Mesothelial cell of epicardium (in vitro differentiated cells): Measurements from ENCODE around the gene ANAPC16. TPM values are rescaled to one million over a fixed set of nuclear protein-coding genes. Genes with fewer than 3 reads are reported as not detected.

Experiments used
- DNase-seq, 2 experiments: peaks; one replicate each; pipeline ENCODE4 v3.0.0; 2021; ENCODE audit warnings: low spot score in 2 of 2; ENCODE audit not compliant: unreplicated experiment in 2 of 2
- H3K27ac Mint-ChIP-seq: 2 replicates; pipeline ENCODE4 v1.8.0; 2021; ENCODE audit warnings: mixed read lengths
- H3K27me3 Mint-ChIP-seq: 2 replicates; pipeline ENCODE4 v1.8.0; 2021; ENCODE audit warnings: low read depth, mixed read lengths
- H3K36me3 Mint-ChIP-seq: 2 replicates; pipeline ENCODE4 v1.8.0; 2021; ENCODE audit warnings: mixed read lengths
- H3K4me1 Mint-ChIP-seq: 2 replicates; pipeline ENCODE4 v1.8.0; 2021; ENCODE audit warnings: mixed read lengths
- H3K4me3 Mint-ChIP-seq: 2 replicates; pipeline ENCODE4 v1.8.0; 2021; ENCODE audit warnings: mild to moderate bottlenecking, moderate library complexity, mixed read lengths
- H3K9me3 Mint-ChIP-seq: 2 replicates; pipeline ENCODE4 v1.8.0; 2021; ENCODE audit warnings: mixed read lengths
- CTCF ChIP-seq: fragments of 200-600 bp; sonication (generic); IDR thresholded peaks from one replicate; pipeline ENCODE4 v1.5.0; 2021; ENCODE audit warnings: antibody characterized with exemption; ENCODE audit not compliant: unreplicated experiment
- total RNA-seq: library from RNA; stranded (reverse); gene quantifications from 3 replicates; pipeline ENCODE4 v1.2.1, GENCODE V29; 2021

Gene ANAPC16
- total RNA-seq, 1 donor from 2014 or later: 80.5 TPM

GRCh38 chr10:72270607-72271281 lies 54.9 kb downstream of the ANAPC16 start:
- peak overlapping the region; percentile 72 for H3K27ac Mint-ChIP-seq
- H3K9me3 Mint-ChIP-seq: no peaks in the 10 kb centered on the region
- peaks cover 8% of the 10 kb centered on the region for H3K36me3 Mint-ChIP-seq
- no peak for DNase-seq
- no peak for TF ChIP-seq CTCF
- H3K27me3 Mint-ChIP-seq: no peaks in the 10 kb centered on the region
- H3K4me3 Mint-ChIP-seq: no peak overlapping the region
- H3K4me1 Mint-ChIP-seq: peaks cover 39% of the 10 kb centered on the region

- Mint-ChIP-seq H3K4me3 (peak overlapping the region; percentile 93), H3K36me3 (peaks cover 8% of the 10 kb centered on the region), H3K9me3 (no peaks in the 10 kb centered on the region), H3K4me1 (peaks cover 45% of the 10 kb centered on the region), H3K27me3 (no peaks in the 10 kb centered on the region), H3K27ac (peak overlapping the region; percentile 97)
- DNase-seq: peak; percentile 61 to 77
- no peak for TF ChIP-seq CTCF
Observed at GRCh38 chr10:72272689-72273409, 57.0 kb downstream of the ANAPC16 start.

- Mint-ChIP-seq H3K4me3 (peak within 1 kb of the TSS; percentile 93), H3K27me3 (no peaks in the 10 kb centered on the region), H3K27ac (peak within 1 kb of the TSS; percentile 97), H3K36me3 (peaks cover 8% of the 10 kb centered on the region), H3K9me3 (no peaks in the 10 kb centered on the region), H3K4me1 (peaks cover 45% of the 10 kb centered on the region)
- TF ChIP-seq CTCF: no peak
- DNase-seq: peak; percentile 93 to 97
Observed at GRCh38 chr10:72273410-72274212, 57.8 kb downstream of the ANAPC16 start, which contains the start of gene DDIT4. Gene DDIT4, plus strand, starts transcription at chr10:72273924. Its CDS starts 293 bp downstream, at chr10:72274217.

- no peak for TF ChIP-seq CTCF
- Mint-ChIP-seq H3K27ac (peak overlapping the region; percentile 97), H3K36me3 (peaks cover 8% of the 10 kb centered on the region), H3K4me1 (peaks cover 45% of the 10 kb centered on the region), H3K9me3 (no peaks in the 10 kb centered on the region), H3K27me3 (no peaks in the 10 kb centered on the region), H3K4me3 (peak overlapping the region; percentile 93)
- no peak for DNase-seq
Observed at GRCh38 chr10:72274213-72274729, 58.5 kb downstream of the ANAPC16 start.

GRCh38 chr10:72274730-72275350 lies 59.0 kb downstream of the ANAPC16 start:
- Mint-ChIP-seq H3K9me3 (no peaks in the 10 kb centered on the region), H3K4me1 (peaks cover 45% of the 10 kb centered on the region), H3K27me3 (no peaks in the 10 kb centered on the region), H3K27ac (peak overlapping the region; percentile 94), H3K36me3 (peaks cover 8% of the 10 kb centered on the region), H3K4me3 (peak overlapping the region; percentile 93)
- DNase-seq: peak in 1 of 2 experiments; percentile 61
- peak; percentile 49 for TF ChIP-seq CTCF
